NT2/D1 (cell line): ENCODE data around the gene SAYSD1.

ENCODE experiments used
- DNase-seq: peaks from one replicate; pipeline ENCODE4 v3.0.0-alpha.2; 2011; ENCODE audit warnings: low read depth, low spot score
- H3K27me3 ChIP-seq: 2 replicates; pipeline ENCODE4 v1.6.0; 2011; ENCODE audit warnings: mild to moderate bottlenecking; ENCODE audit not compliant: insufficient read length, insufficient read depth
- H3K36me3 ChIP-seq: 2 replicates; pipeline ENCODE4 v1.6.1; 2011; ENCODE audit warnings: mild to moderate bottlenecking, low read length, mixed read lengths; ENCODE audit not compliant: insufficient read depth, insufficient read length
- H3K4me1 ChIP-seq: 2 replicates; pipeline ENCODE4 v1.5.1; 2011; ENCODE audit not compliant: insufficient read depth, insufficient read length
- H3K4me3 ChIP-seq: 2 replicates; pipeline ENCODE4 v1.5.1; 2011; ENCODE audit warnings: low read depth; ENCODE audit not compliant: insufficient read length
- H3K9ac ChIP-seq: 2 replicates; pipeline ENCODE4 v1.6.0; 2011; ENCODE audit warnings: low read depth; ENCODE audit not compliant: insufficient read length
- H3K9me3 ChIP-seq: 2 replicates; pipeline ENCODE4 v1.5.1; 2011; ENCODE audit warnings: mild to moderate bottlenecking, low read length; ENCODE audit not compliant: insufficient read depth
- SUZ12 ChIP-seq: IDR thresholded peaks from 2 replicates; pipeline ENCODE4 v1.6.1; 2011; ENCODE audit not compliant: insufficient read length, insufficient read depth; ENCODE audit errors: extremely low read depth
- YY1 ChIP-seq: IDR thresholded peaks from 2 replicates; pipeline ENCODE4 v1.6.1; 2011; ENCODE audit not compliant: insufficient read length, insufficient read depth
- ZNF274 ChIP-seq: IDR thresholded peaks from 2 replicates; pipeline ENCODE4 v1.6.1; 2011; ENCODE audit warnings: mild to moderate bottlenecking, low read depth, low read length

Gene SAYSD1

GRCh38 chr6:39114704-39115599 is at the start of gene SAYSD1:
Gene SAYSD1 (minus strand): TSS chr6:39115186. CDS start chr6:39115089, 97 bp downstream.
- Histone ChIP-seq H3K4me3 (peak within 1 kb of the TSS; percentile 70), H3K9ac (peak within 1 kb of the TSS; percentile 94), H3K9me3 (no peaks in the 10 kb centered on the region), H3K27me3 (no peaks in the 10 kb centered on the region), H3K36me3 (peaks cover 4% of the 10 kb centered on the region), H3K4me1 (no peaks in the 10 kb centered on the region)
- DNase-seq: peak; percentile 84
- TF ChIP-seq YY1 (no peak), ZNF274 (no peak), SUZ12 (no peak)

- H3K27me3 ChIP-seq: no peaks in the 10 kb centered on the region
- H3K9me3 ChIP-seq: no peaks in the 10 kb centered on the region
- no peak overlapping the region for H3K4me3 ChIP-seq
- H3K9ac ChIP-seq: no peak overlapping the region
- no peaks in the 10 kb centered on the region for H3K4me1 ChIP-seq
- TF ChIP-seq ZNF274: no peak
- no peak for TF ChIP-seq YY1
- TF ChIP-seq SUZ12: no peak
- no peaks in the 10 kb centered on the region for H3K36me3 ChIP-seq
- no peak for DNase-seq
Measured at GRCh38 chr6:39157511-39157910, 42.5 kb upstream of the SAYSD1 start.

- no peak for DNase-seq
- Histone ChIP-seq H3K9me3 (no peaks in the 10 kb centered on the region), H3K36me3 (no peaks in the 10 kb centered on the region), H3K27me3 (no peaks in the 10 kb centered on the region), H3K4me1 (no peaks in the 10 kb centered on the region), H3K9ac (no peak overlapping the region), H3K4me3 (no peak overlapping the region)
- TF ChIP-seq ZNF274: no peak
- no peak for TF ChIP-seq SUZ12
- no peak for TF ChIP-seq YY1
Measured at GRCh38 chr6:39156801-39157200, 41.8 kb upstream of the SAYSD1 start.

GRCh38 chr6:39154705-39155104 is 39.7 kb upstream of the SAYSD1 start:
- no peak overlapping the region for H3K4me3 ChIP-seq

GRCh38 chr6:39153766-39154397 is 38.9 kb upstream of the SAYSD1 start:
- Histone ChIP-seq H3K4me1 (no peaks in the 10 kb centered on the region), H3K27me3 (no peaks in the 10 kb centered on the region), H3K4me3 (no peak overlapping the region), H3K36me3 (no peaks in the 10 kb centered on the region), H3K9ac (no peak overlapping the region), H3K9me3 (no peaks in the 10 kb centered on the region)
- TF ChIP-seq SUZ12: no peak
- no peak for TF ChIP-seq ZNF274
- no peak for TF ChIP-seq YY1
- DNase-seq: no peak

More at GRCh38 chr6:39154705-39155104, 39.7 kb upstream of the SAYSD1 start:
- no peak for DNase-seq
- H3K36me3 ChIP-seq: no peaks in the 10 kb centered on the region
- no peaks in the 10 kb centered on the region for H3K9me3 ChIP-seq
- H3K9ac ChIP-seq: no peak overlapping the region
- H3K27me3 ChIP-seq: no peaks in the 10 kb centered on the region
- TF ChIP-seq ZNF274 (no peak), SUZ12 (no peak), YY1 (no peak)
- no peaks in the 10 kb centered on the region for H3K4me1 ChIP-seq

- no peaks in the 10 kb centered on the region for H3K4me1 ChIP-seq
- no peaks in the 10 kb centered on the region for H3K36me3 ChIP-seq
- no peak for DNase-seq
- TF ChIP-seq ZNF274 (no peak), YY1 (no peak), SUZ12 (no peak)
- no peaks in the 10 kb centered on the region for H3K27me3 ChIP-seq
- H3K4me3 ChIP-seq: no peak overlapping the region
- H3K9me3 ChIP-seq: no peaks in the 10 kb centered on the region
- H3K9ac ChIP-seq: no peak overlapping the region
Measured at GRCh38 chr6:39152262-39152661, 37.3 kb upstream of the SAYSD1 start.

GRCh38 chr6:39151211-39151610 is 36.2 kb upstream of the SAYSD1 start:
- Histone ChIP-seq H3K9me3 (no peaks in the 10 kb centered on the region), H3K36me3 (no peaks in the 10 kb centered on the region), H3K4me3 (no peak overlapping the region), H3K4me1 (no peaks in the 10 kb centered on the region), H3K27me3 (no peaks in the 10 kb centered on the region), H3K9ac (no peak overlapping the region)
- DNase-seq: no peak
- no peak for TF ChIP-seq ZNF274
- no peak for TF ChIP-seq YY1
- no peak for TF ChIP-seq SUZ12
